HG02678 (cell line): ENCODE measurements around the gene ATOH7.
"Not testable (repeated sequence)": the region's sequence is repeated elsewhere in the genome, so short reads cannot be mapped to it uniquely, and the experiment has no call there.

ENCODE experiments used
- ATAC-seq: cut with Tn5 transposase; IDR thresholded peaks from one replicate; pipeline ENCODE4 v1.9.1; 2021; ENCODE audit warnings: mild to moderate bottlenecking, moderate library complexity; ENCODE audit not compliant: unreplicated experiment

The ATOH7 gene

DNA sequence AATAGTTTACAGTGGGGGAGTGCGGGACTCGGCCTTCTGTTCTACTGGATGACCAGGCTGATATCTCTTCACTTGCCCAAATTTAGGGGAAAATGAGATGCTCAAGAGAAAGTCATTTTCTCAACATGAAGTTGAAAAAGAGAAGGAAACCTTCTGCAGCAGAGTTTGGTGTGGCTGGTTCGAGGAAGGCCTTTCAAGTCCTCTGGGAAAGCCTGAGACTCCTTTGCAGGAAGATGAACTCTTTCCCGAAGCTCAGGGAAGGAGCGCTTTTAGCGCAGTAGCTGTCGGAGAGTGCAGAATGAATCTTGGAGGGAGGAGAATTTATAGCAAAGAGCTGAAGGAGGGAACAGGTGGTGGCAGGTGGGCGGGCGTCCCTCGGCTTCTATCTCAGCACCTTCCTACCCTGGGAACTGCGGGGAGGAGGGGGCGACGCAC is at the start of gene ATOH7:
ATOH7 (minus strand) TSS at position 297 of the 435 bp plus-strand sequence. CDS start 436 bp downstream, outside the sequence.
- no peak for ATAC-seq

DNA sequence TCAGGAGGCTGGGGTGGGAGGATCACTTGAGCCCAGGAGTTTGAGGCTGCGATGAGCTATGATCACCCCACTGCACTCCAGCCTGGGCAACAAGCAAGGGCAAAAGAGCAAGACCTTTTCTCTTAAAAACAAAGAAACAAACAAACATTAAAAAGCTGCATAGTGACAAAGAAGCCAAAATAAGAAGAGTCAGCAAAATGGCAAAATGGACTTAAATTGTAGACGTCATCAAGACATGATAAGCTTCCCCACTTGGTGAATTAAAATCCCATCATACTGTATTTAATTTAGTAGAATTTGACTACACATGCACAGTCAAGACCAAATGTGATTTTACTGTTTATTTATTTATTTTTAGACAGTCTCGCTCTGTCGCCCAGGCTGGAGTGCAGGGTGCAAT is 48.8 kb upstream of the ATOH7 start:
- no peak for ATAC-seq

DNA sequence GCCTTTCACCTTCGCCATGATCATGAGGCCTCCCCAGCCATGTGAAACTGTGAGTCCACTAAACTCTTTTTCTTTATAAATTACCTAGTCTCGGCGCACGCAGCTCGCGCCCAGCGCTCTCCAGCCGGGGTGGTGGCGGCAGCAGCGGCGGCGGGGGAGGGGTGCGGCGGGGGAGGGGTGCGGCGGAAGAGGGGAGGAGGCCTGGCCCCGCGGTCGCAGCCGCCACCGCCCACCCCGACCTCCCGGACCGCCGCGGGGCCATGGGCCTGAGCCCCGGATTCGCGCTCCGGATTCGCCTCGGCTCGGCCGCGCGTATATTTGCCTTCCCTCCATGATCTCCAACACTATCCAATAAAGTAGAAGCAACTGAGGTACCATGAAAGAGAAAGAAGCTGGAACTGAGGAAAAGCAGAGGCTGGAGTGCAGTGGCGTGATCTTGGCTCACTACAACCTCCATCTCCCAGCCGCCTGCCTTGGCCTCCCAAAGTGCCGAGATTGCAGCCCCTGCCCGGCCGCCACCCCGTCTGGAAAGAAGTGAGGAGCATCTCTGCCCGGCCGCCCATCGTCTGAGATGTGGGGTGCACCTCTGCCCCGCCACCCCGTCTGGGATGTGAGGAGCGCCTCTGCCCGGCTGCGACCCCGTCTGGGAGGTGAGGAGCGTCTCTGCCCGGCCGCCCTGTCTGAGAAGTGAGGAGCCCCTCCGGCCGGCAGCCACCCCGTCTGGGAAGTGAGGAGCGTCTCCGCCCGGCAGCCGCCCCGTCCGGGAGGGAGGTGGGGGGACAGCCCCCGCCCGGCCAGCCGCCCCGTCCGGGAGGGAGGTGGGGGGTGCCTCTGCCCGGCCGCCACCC is 47.2 kb upstream of the ATOH7 start:
- not testable (repeated sequence) for ATAC-seq

DNA sequence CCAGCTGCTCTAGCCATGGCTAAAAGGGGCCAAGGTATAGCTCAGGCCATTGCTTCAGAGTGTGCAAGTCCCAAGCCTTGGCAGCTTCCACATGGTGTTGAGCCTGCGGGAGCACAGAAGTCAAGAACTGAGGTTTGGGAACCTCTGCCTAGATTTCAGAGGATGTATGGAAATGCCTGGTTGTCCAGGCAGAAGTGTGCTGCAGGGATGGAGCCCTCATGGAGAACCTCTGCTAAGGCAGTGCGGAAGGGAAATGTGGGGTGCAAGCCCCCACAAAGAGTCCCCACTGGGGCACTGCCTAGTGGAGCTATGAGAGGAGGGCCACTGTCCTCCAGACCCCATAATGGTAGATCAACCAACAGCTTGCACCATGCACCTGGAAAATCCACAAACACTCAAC is 45.9 kb upstream of the ATOH7 start:
- ATAC-seq = not testable (repeated sequence)

DNA sequence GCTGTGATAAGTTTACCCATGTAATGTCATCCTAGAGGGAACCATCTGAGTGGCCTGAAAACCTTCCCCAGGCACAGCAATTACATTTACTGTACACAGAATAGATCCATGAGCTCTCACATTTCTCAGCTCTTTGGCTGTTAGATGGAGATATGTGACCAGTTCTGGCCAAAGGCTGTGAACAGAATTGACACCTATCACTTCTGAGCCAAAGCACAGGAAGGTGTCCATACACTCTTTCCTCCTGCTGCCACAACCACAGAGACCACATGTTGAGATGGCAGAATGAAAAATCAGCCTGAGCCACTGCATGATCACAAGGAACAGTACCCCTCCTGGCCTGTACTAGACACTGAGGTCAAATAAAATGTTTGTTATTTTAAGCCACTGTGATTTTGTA is 44.3 kb upstream of the ATOH7 start:
- ATAC-seq = no peak

DNA sequence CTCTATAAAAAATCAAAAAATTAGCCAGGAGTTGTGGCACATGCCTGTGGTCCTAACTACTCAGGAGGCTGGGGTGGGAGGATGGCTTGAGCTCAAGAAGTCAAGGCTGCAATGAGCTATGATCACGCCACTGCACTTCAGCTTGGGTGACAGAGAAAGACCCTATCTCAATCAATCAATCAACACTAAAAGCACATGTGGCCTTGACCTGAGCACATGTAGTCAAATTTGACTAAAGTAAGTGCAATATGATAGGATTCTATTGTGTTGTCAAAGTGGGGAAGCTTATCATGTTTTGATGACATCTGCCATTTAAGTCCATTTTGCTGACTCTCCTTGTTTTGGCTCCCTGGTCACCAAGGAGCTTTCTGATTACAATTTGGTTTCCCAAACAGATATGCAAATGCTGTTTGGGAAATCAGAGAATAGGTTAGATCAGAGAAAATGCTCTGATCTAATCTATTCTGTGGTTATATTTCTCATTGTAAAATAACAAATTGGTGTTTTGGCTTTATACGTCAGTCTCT is 43.8 kb upstream of the ATOH7 start:
- ATAC-seq = no peak

DNA sequence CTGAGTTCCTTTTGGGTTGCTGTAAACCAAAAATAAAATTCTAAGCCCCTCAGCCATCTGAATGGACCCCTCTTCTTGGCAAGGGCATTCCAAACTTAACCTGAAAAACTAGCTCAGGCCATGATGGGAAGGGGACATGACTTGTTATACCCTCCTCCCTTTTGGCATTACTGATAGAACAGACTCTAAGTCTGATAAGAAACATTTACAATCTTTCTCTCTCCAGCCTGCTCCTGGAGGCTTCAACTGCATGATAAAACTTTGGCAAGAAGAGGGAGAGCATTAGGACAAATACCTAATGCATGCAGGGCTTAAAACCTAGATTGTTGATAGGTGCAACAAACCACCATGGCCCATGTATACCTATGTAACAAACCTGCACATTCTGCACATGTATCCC is 40.9 kb upstream of the ATOH7 start:
- no peak for ATAC-seq

DNA sequence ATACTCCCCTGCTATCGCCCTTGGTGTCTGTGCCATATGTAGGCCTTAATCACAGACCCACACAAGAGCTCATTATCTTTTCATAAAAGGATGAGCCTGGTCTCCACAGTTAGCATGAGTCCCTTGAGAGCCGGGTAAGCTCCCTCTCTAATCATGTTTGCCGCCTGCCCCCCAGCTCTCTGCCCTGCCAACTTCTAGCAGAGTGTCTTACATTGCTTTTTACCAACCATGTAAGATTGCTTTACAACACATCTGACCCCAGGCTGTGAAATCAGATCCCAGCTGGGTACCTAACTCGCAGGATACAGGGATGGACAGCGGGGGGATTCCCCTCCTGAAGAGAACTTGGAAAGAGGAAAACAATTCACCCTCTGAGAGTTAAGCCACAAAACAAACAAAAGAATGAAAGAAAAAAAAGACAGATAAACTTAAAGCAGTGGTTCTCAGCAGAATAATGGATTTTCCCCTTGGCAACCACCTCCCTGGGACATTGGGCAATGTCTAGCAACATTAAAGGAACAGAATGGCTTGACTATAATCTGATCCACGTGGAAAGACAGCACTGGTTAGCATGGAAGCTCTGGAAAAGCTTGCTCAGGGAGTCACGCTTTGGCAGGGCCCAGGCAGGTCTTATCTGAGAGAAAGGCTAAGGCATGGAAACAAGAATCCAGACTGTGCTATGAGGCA is 39.4 kb upstream of the ATOH7 start:
- no peak for ATAC-seq

DNA sequence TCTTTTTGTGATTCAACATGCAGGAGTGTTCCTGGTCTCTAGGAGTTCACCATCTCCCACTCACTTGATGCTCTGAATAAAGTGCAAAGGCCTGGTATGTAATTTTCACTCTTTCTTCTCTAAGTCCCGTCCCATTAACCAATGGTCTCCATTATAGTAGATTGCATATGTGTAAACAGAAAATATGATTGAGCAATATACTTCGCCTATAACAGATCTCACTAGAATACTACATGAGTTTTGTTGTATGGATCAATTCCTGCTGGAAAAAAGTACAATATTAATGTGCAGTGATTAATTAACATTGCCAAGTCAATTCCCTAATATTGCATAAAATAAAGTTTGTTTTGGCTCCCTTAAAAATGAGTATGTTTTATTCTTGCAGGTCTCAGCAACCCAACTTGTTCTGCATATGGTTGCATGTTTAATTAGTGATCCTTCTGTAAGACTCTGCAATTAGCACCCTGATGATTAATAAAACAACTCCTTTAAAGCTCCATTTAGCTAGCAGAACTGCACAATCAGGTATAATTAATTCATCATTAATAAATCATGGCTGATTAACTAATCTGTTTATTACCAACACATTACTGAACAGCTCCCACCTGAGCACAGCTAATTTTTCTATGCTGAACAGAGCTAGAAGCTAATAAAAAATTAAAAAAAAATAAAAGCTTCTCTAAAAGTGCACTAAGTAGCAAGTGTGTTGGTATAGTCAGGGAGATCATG is 37.8 kb upstream of the ATOH7 start:
- no peak for ATAC-seq

DNA sequence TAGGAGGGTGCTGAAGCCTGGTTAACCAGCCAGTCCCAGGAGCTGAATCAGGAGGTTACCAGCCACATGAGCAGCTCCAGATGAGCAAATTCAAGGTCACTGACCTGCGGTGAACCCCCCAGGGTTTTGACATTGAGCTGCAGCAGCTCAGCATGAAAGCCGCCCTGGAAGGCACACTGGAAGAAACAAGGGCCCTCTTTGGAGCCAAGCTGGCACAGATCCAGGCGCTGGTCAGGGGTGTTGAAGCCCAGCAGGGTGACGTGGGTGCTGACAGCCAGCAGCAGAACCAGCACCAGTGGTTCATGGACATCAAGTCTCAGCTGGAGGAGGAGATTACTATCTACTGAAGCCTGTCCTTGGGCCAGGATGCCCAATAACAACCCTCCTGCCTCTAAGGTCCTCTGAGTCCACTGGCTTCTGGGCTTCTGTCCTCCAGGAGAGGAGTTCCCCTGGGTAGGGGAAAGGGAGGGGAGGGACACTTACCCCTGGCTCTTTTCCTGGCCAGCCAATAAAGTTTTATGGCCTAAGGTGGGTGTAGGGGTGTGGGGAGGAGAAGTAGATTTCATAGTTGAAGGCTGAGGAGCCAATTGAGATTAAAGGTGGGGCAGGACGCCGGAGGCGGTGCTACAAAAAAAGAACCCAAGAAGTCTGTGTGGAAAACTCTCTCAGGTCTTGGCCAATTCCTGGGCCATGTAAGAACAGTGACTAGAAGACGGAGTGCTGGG is 29.4 kb upstream of the ATOH7 start:
- no peak for ATAC-seq

DNA sequence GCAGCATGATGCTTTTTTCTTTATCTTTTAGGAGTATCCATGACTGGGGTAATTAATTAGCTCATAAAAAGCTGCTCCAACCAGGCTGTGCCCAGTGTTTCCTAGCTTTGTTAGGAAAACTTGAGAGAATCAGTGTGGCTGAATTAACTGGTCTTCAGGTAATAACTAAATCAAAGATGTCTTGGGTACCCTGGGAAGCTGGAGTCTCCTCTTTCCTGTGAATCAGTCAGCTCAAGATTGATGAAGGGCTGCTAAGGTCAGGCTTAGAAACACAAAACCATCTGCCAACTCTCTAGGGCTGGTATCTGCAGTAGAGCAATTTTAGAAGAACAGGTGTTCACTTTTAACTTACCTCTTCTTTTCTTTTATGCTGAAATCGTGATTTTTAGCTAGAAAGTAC is 21.4 kb upstream of the ATOH7 start:
- no peak for ATAC-seq

DNA sequence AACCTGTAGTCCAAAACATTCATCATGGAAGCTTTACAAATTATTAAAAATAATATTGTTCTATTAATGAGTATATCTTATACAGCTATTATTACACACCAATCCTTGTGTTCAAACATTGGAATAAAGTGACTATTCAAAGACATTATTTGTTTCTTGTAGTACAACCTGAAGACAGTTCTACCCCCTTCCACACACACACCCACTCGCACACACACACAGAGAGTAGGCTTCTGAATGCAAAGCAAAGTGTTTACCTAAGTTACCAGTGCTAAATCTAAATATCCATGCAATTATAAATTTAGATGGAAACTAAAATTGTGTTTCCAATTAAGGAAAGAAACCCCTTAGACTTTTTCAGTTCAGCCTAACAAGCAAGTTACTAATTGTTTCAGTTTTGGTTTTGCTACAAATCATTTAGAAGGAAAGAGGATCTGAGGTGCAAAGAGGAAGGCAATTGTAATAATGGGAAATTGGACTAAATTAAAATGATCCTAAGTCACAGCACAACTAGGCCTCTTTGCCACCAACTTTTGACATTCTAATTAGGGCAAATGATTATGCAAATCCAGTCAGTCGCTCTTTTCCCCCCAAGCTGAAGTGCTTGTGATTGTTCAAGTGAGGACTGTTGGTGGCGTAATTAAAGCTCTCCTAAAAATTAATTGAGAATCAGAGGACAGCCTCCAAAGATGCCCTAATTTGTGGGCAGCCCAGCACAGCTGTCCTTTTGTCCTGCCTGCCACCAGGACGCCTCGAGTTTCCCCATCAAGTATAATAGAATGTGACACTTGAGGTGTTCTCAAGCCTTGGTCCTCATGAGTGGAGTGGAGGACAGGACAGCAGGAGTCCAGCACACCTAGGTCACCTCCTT is 19.9 kb upstream of the ATOH7 start:
- ATAC-seq = no peak

DNA sequence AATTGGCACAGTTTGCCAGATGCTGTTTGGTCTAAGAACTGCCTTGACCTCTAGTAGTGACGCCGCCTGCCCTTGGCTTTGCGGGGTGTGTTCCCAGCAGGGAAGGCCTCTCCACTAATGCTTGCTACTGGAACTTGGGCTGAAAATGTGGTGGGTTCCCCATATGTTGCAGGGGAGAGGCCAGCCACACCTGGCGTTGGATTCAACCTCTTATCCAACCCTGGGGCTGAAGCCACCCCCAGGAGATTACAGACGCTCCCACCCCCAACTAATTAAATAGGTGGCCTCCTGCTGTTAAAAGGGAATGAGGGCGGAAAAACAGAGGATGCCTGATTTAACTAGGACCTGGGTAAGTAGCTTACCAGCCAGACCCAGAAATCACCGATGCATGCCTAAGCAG is 19.2 kb upstream of the ATOH7 start:
- no peak for ATAC-seq

DNA sequence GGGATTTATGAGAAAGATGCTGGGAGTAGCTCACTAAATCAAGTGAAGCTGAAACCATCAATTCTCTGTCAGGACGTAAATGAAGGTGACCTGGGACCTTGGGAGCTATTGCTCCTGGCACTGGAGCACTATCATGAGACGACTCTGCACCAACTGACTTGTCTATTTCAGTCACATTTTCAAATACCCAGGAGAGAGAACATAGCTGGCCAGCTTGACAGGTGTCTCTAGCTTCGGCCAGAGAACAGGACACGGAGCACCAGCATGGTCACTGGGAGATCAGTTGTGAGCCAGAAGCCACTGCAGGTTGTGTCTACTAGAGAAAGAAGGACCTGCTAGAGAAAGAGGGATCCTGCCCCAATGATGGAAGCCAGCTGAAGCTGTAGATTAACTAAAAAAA is 17.4 kb upstream of the ATOH7 start:
- no peak for ATAC-seq

DNA sequence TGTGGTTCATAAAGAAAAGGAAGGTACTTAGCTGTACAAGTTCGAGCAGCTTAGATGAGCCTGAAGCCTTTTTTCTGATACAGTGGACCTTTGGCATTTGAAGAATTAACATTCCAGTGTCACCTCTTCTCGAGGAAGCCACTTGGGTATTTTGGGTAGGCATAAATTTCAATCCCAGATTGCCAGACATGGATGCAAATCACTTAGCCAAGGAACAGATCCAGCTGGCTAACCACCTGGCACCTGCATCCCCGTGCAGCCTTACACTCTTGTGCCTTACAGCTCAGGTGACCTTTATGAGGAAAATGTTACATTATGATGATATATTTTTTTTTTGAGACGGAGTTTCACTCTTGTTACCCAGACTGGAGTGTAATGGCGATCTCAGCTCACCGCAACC is 16.0 kb upstream of the ATOH7 start:
- ATAC-seq = no peak

DNA sequence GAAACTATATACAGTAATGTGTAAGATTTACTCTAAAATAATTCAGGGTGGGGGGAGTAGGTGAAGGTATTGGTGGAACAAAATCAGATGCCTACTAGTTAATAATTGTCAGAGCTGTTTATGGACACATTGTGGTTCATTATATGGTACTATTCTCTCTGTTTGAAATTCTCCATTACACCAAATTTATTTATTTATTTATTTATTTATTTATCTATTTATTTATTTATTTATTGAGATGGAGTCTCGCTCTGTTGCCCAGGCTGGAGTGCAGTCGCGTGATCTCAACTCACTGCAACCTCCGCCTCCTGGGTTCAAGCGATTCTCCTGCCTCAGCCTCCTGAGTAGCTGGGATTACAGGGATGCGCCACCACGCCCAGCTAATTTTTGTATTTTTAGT is 14.5 kb upstream of the ATOH7 start:
- ATAC-seq = not testable (repeated sequence)

DNA sequence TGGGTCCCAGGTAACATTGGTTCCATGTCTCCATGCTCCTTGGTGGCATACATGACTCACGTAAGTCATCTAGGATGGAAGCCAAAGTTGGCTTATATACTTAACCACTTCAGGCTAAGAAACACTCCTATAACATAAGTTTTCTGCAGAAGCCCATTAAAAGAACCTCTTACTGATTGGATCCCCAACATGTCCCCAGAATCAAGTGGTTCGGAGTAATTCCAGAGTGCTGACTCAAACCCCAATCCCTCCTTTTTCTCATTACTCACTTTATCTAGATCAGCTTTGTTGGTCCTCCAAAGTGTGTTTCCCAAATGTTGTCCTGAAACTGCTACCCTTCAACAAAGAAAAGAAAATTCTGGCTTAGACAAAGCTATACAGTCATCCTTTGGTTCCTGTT is 10.1 kb upstream of the ATOH7 start:
- no peak for ATAC-seq

DNA sequence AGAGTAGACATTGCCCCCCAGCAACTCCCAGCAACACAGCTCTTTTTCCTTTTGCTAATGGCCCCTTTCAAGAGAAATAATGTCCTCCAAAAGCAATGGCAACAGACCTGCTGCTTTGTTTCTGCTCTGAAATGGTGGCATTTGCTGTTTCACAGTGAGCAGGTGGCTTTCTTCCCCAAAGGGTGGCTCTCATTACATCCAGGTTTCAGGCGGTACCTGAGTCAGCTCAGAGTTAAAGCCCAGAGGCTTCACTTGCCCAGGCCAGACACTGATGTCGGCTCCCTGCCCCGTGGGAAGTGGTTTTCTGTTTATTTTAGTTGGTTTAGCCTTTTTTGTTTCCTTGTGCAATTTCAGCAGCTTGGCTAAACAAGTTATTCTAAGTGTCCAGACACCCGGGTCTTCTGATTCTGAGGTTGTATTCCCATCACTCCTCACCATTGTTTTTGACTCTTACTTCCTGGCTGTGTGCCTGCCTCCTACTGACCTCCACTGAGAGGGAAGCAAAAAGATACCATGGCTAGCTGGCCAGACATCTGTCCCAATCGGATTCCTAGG is 7.8 kb upstream of the ATOH7 start:
- no peak for ATAC-seq

DNA sequence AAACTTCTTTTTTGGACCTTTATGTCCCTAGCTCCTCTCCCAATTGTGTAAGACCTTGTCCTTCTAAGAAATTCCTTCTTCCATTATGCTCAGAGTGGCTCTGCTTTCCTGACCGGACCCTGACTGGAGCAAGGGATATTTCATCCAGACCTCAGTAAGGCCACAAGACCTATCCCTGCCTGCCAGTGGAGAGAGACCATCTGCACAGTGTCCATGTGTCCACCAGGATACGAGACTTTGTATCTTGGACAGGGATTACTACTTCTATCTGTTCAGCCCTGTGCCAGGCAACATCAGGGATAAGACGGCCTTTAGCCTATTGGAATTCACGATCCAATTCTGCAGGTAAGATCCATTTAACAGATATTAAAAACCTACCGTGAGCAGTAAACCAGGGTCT is 7.2 kb upstream of the ATOH7 start:
- no peak for ATAC-seq

DNA sequence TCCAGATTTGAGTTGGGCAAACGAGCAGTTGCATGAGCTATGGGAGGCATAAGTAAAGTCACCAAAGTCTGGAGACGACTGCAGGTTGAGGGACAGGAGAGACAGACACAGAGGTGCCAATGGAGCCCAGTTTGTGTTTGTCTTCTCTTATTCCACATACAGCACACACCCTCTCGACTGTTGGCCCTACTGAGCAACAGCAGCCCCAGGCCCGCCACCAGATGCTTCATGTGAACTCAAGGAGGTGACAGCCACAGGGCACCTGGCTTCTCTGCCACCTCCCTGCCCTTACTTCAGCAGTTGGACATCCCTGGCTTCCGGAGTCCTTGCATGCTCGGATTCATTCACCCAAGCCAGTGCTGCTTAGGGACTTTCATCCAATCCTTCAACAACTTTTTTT is 6.5 kb upstream of the ATOH7 start:
- no peak for ATAC-seq
